Heart left ventricle (tissue), 16 donors: Measurements from ENCODE around the gene KCNS3. TPM values are rescaled to one million over a fixed set of nuclear protein-coding genes. Genes with fewer than 3 reads are reported as not detected.

Experiments
- ATAC-seq, 4 donors: fragments of 200-7000 bp; cut with Tn5 transposase; one replicate each; pipeline ENCODE4 v1.9.1; 2020 to 2022; ENCODE audit warnings: moderate library complexity in 4 of 4, mild to moderate bottlenecking in 3 of 4, moderate number of reproducible peaks in 1 of 4
- DNase-seq, 5 donors: peaks; one replicate each; pipeline ENCODE4 v3.0.0-alpha.2; 2020
- H3K27ac ChIP-seq, 12 donors: fragments of 200-600 bp; sonication (generic) in 4 of 12; one replicate each; pipeline versions ENCODE4 v1.5.0 to v1.8.0; 2016 to 2022; ENCODE audit warnings: mild to moderate bottlenecking in 2 of 12
- H3K27me3 ChIP-seq, 9 donors: fragments of 200-600 bp; sonication (generic) in 2 of 9; one replicate each; pipeline versions ENCODE4 v1.5.1 to v1.8.0; 2016 to 2022; ENCODE audit warnings: mild to moderate bottlenecking in 3 of 9
- H3K36me3 ChIP-seq, 9 donors: fragments of 200-600 bp; sonication (generic) in 2 of 9; one replicate each; pipeline versions ENCODE4 v1.5.0 to v1.8.0; 2018 to 2022; ENCODE audit warnings: mild to moderate bottlenecking in 2 of 9
- H3K4me1 ChIP-seq, 12 donors: fragments of 200-600 bp; sonication (generic) in 4 of 12; one replicate each; pipeline versions ENCODE4 v1.5.0 to v1.8.0; 2016 to 2022; ENCODE audit warnings: mild to moderate bottlenecking in 3 of 12
- H3K4me3 ChIP-seq, 12 donors: fragments of 200-600 bp; sonication (generic) in 4 of 12; one replicate each; pipeline versions ENCODE4 v1.5.0 to v1.8.0; 2017 to 2022; ENCODE audit warnings: mild to moderate bottlenecking in 9 of 12, moderate library complexity in 4 of 12
- H3K9me3 ChIP-seq, 12 donors: fragments of 200-600 bp; sonication (generic) in 4 of 12; one replicate each; pipeline versions ENCODE4 v1.5.0 to v1.8.0; 2016 to 2022; ENCODE audit warnings: mild to moderate bottlenecking in 1 of 12
- POLR2A ChIP-seq, 2 donors: fragments of 450-650 bp; IDR thresholded peaks; one replicate each; pipeline ENCODE4 v1.6.1; 2017; ENCODE audit warnings: antibody characterized with exemption in 2 of 2, mild to moderate bottlenecking in 2 of 2, moderate library complexity in 2 of 2
- WGBS, 4 donors: extraction: QIAGEN DNeasy Blood & Tissue Kit in 2 of 4; methylation state at CpG; one replicate each; pipeline versions ENCODE4 v1.1.5 to v1.1.7; 2013 to 2018; 5-methylcytosine and 5-hydroxymethylcytosine counted together
- intact Hi-C, 10 donors: fragments of 100-400 bp; cut with DNase I; formaldehyde crosslinking; loops; one replicate each; pipeline versions ENCODE4 v1.11.1 to v1.14.2; 2022
- polyA plus RNA-seq, 2 donors: library from polyadenylated mRNA; stranded (reverse); fragments of 200-250 nt; gene quantifications; one replicate each; pipeline ENCODE4 v1.2.3, GENCODE V29; 2013
- total RNA-seq, 9 donors: library from RNA; depleted of rRNA in 2 of 9; stranded (reverse); fragments of >200 nt in 2 of 9; fragmentation: NEBNext Ultra II Directional in 3 of 9; extraction: Animal tissue kit (Norgen Biotek cat#: 25700) in 3 of 9; gene quantifications; one replicate each; pipeline versions ENCODE4 v1.1.0 to v1.2.4, GENCODE V29; 2016 to 2023
- TF ChIP-seq, protein P1 (sequence below), 12 donors: fragments of 200-600 bp; sonication (generic) in 4 of 12; IDR thresholded peaks; one replicate each; pipeline versions ENCODE4 v1.5.0 to v1.8.0; 2018 to 2022; ENCODE audit warnings: antibody characterized with exemption in 12 of 12, mild to moderate bottlenecking in 5 of 12
- donor health status: ischemic (EF 13 %, LVEDD 7.1; RV severe dilation, severe dysfunction).
- donor health status: healthy with polysubstance abuse.
- donor health status: DM: no; HTN: yes; CAD: no.
- donor health status: DM: no; HTN: no; CAD: no.
- donor health status: ischemic (EF 25% LVEDD 6.9; RV normal size, moderate dysfunction).
- donor health status: ischemic (EF 25% LVEDD 5.7; RV mildly dilated, moderate dysfunction).
- donor health status: healthy.
- donor health status: DM: yes; HTN: yes; CAD: no.
- donor health status: ischemic (EF 35%, LVEDD 5.7; RV mildly dilated, moderate dysfunction).
- donor health status: nonischemic (EF 11% LVEDD 7.7; RV severe dilation, severe dysfunction).
- donor health status: DM: yes; HTN: yes; CAD: no.
- donor health status: PGD.
- donor health status: ischemic (EF 29% LVEDD 5.4; RV normal size, mild dysfunction).
- donor health status: nonischemic (EF 23%, LVEDD 6.1; RV moderate dilation, normal function).

The KCNS3 gene
- total and polyA plus RNA-seq, 11 donors, result 1.0 to 9.9 (median 2.5) TPM

- H3K9me3 ChIP-seq, result no peaks in the 10 kb centered on the region
- H3K4me1 ChIP-seq, result peaks cover 0 to 7% (median 5%) of the 10 kb centered on the region in 12 donors
- TF ChIP-seq, protein P1, sequence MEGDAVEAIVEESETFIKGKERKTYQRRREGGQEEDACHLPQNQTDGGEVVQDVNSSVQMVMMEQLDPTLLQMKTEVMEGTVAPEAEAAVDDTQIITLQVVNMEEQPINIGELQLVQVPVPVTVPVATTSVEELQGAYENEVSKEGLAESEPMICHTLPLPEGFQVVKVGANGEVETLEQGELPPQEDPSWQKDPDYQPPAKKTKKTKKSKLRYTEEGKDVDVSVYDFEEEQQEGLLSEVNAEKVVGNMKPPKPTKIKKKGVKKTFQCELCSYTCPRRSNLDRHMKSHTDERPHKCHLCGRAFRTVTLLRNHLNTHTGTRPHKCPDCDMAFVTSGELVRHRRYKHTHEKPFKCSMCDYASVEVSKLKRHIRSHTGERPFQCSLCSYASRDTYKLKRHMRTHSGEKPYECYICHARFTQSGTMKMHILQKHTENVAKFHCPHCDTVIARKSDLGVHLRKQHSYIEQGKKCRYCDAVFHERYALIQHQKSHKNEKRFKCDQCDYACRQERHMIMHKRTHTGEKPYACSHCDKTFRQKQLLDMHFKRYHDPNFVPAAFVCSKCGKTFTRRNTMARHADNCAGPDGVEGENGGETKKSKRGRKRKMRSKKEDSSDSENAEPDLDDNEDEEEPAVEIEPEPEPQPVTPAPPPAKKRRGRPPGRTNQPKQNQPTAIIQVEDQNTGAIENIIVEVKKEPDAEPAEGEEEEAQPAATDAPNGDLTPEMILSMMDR (IDR thresholded peaks at IDR 0.05), result no peak
- no peak for TF ChIP-seq POLR2A (IDR thresholded peaks at IDR 0.05)
- H3K4me3 ChIP-seq, result no peak overlapping the region
- DNase-seq (no peak), ATAC-seq (no peak)
- no peaks in the 10 kb centered on the region for H3K36me3 ChIP-seq
- peaks cover 0 to 21% (median 0%) of the 10 kb centered on the region in 9 donors for H3K27me3 ChIP-seq
- intact Hi-C loops, result no loop called here
- 53 to 75% (median 74%) methylated on average over 2 of the region's 2 CpGs for WGBS, 4 donors
- no peak overlapping the region for H3K27ac ChIP-seq
Measured at GRCh38 chr2:17873021-17873420, 5.4 kb upstream of the KCNS3 start.

- Histone ChIP-seq H3K9me3 (no peaks in the 10 kb centered on the region), H3K27ac (no peak overlapping the region), H3K4me1 (peaks cover 0 to 23% (median 13%) of the 10 kb centered on the region in 12 donors), H3K36me3 (no peaks in the 10 kb centered on the region), H3K27me3 (peaks cover 0 to 52% (median 12%) of the 10 kb centered on the region in 9 donors), H3K4me3 (no peak overlapping the region)
- no peak for DNase-seq
- intact Hi-C loops, result no loop called here
- no peak for ATAC-seq
- 78 to 87% (median 84%) methylated on average over 4 of the region's 4 CpGs for WGBS, 4 donors
- TF ChIP-seq, protein P1 (IDR thresholded peaks at IDR 0.05), result no peak
- TF ChIP-seq POLR2A (IDR thresholded peaks at IDR 0.05), result no peak
Measured at GRCh38 chr2:17876590-17876989, 1.9 kb upstream of the KCNS3 start.

DNA sequence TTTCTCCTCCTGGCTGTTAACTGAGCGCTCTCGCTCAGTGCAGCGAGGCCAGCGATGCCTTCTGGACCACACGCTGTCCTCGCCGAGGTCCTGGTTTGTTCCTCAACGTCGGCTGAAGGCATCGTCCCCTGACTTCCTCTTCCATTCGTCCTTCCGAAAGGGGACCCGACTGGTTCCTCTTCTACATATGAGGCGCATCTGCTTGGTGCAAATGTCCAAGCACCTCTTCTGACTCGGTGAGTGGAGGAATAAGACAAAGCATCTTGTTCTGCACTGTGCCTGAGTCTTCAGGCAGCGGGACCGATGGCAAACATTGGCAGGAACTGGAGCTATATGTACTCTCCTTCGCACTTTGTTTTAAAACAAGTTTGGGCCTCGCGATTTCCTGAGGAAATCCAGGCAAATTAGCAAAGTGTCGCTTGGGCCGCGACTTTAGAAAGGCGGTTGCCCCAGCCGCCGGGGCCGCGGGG is 621 bp upstream of the KCNS3 start:
- peaks cover 0 to 23% (median 13%) of the 10 kb centered on the region in 12 donors for H3K4me1 ChIP-seq
- peak overlapping the region in 6 of 12 donors; percentile 46 to 73 (median 62) for H3K27ac ChIP-seq
- no peaks in the 10 kb centered on the region for H3K36me3 ChIP-seq
- 2 to 8% (median 5%) methylated on average over 13 to 28 of the region's 28 CpGs for WGBS, 4 donors
- peak overlapping the region; percentile 63 to 88 (median 74) for H3K4me3 ChIP-seq
- TF ChIP-seq, protein P1 (IDR thresholded peaks at IDR 0.05), result no peak
- TF ChIP-seq POLR2A (IDR thresholded peaks at IDR 0.05), result no peak
- DNase-seq (peak in 3 of 5 donors; percentile 15 to 35 (median 20)), ATAC-seq (peak in 3 of 4 donors; percentile 4 to 17 (median 14))
- H3K9me3 ChIP-seq, result no peaks in the 10 kb centered on the region
- peaks cover 0 to 55% (median 14%) of the 10 kb centered on the region in 9 donors for H3K27me3 ChIP-seq
- intact Hi-C loops, result no loop called here

DNA sequence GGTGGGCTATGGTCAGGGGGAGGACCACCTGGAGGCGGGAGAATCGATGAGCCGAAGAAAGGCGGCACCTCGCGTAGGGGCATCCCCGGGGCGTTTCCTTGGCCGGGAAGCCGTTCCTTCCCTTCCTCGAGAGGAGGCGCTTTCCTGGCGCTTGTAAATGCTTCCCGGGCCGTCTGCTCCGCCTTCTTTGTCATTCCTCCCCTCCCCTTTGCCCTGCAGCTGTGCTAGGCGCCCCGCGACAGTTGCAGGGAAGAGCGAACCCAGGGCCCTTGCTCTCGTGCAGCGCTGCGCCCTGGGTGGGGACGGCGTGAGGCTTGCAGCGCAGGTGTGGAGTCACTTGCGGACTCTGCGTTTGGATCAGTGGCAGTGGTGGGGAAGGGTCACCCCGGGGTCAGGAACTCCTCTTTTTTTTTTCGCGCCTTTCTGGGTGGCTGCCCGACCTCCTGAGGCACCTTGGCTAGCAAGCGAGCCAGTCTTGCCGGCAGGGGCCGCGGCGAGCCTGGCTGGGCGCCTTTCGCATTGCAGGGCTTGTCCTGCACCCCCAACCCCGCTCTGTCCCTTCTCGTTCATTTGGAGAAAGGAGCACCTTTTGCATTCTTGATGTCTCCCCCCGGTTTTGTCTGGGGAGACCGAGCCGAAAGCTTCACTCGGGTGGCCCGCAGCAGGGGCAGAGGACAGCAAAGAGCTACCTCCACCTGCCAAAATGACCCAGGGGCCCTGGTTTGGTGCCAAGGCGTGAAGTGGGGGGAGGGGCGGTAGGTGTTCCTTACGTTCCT is 858 bp downstream of the KCNS3 start:
- peaks cover 0 to 55% (median 14%) of the 10 kb centered on the region in 9 donors for H3K27me3 ChIP-seq
- peaks cover 0 to 3% (median 0%) of the 10 kb centered on the region in 12 donors for H3K9me3 ChIP-seq
- TF ChIP-seq, protein P1 (IDR thresholded peaks at IDR 0.05), result peak in 4 of 12 donors; percentile 9 to 52 (median 34)
- TF ChIP-seq POLR2A (IDR thresholded peaks at IDR 0.05), result no peak
- H3K27ac ChIP-seq, result peak overlapping the region in 10 of 12 donors; percentile 40 to 76 (median 64)
- DNase-seq (peak; percentile 72 to 81 (median 74)), ATAC-seq (peak; percentile 53 to 82 (median 80))
- intact Hi-C loops, result no loop called here
- peak overlapping the region; percentile 65 to 88 (median 72) for H3K4me3 ChIP-seq
- WGBS, 4 donors, result 3 to 6% (median 3%) methylated on average over 46 to 49 of the region's 49 CpGs
- peaks cover 0 to 23% (median 13%) of the 10 kb centered on the region in 12 donors for H3K4me1 ChIP-seq
- H3K36me3 ChIP-seq, result no peaks in the 10 kb centered on the region
